K562 (cell line): Measurements from ENCODE around the gene PIEZO2. TPM values are rescaled to one million over a fixed set of nuclear protein-coding genes. Genes with fewer than 3 reads are reported as not detected.

Source experiments
- ATAC-seq: fragments of 200-7000 bp; cut with Tn5 transposase; 3 replicates; pipeline ENCODE4 v1.9.1; 2020; ENCODE audit warnings: moderate library complexity
- BruUV-seq: library from RNA; stranded (reverse); fragments of 400-500 nt; replicated peaks from 2 replicates; lab custom pipeline; 2021; lab: Mats Ljungman, UMichigan
- CTCF ChIA-PET: fragments of 300-600 bp; formaldehyde crosslinking; extraction: SDS; loops from one replicate; lab custom pipeline; 2021; ENCODE audit warnings: low intra/inter-chr PET ratio; lab: Yijun Ruan, JAX
- POLR2A ChIA-PET: fragments of 300-600, 350-650 bp; sonication (Branson Sonifier 250); formaldehyde crosslinking; extraction: SDS; loops from one replicate; lab custom pipeline; 2021; ENCODE audit warnings: antibody characterized with exemption, inconsistent platforms; lab: Yijun Ruan, JAX
- DNase-seq, 4 experiments: peaks; one replicate each; pipeline versions ENCODE4 v3.0.0 to v3.0.0-alpha.2; 2011 to 2018; ENCODE audit warnings: low spot score in 3 of 4, mixed read lengths in 3 of 4; ENCODE audit errors: extremely low read depth in 1 of 4
- FAIRE-seq: peaks from 2 replicates; lab custom pipeline; 2011; peaks lifted over from hg19 to GRCh38; lab: Jason Lieb, UNC
- H2AFZ ChIP-seq: 2 replicates; pipeline ENCODE4 v1.6.0; 2011; ENCODE audit warnings: low read depth, low read length, control low read depth, inconsistent platforms
- H3K27ac ChIP-seq: fragments of 200-600 bp; 3 replicates; pipeline ENCODE4 v1.8.0; 2011; ENCODE audit warnings: low read depth, mild to moderate bottlenecking, control low read depth, inconsistent platforms, low read length, moderate library complexity, mixed read lengths; ENCODE audit errors: extremely low read depth
- H3K27me3 ChIP-seq, 2 experiments: fragments of 300-600 bp in 1 of 2; 2 replicates in 1 of 2; 3 replicates in 1 of 2; pipeline versions ENCODE4 v1.6.0 to v1.8.0; 2011; ENCODE audit warnings: inconsistent platforms in 2 of 2, low read length in 2 of 2, mild to moderate bottlenecking in 1 of 2, mixed read lengths in 1 of 2, moderate library complexity in 1 of 2; ENCODE audit not compliant: control insufficient read depth in 2 of 2, insufficient read depth in 2 of 2
- H3K36me3 ChIP-seq: fragments of 300-600 bp; 3 replicates; pipeline ENCODE4 v1.8.0; 2011; ENCODE audit warnings: mild to moderate bottlenecking, low read length, inconsistent platforms; ENCODE audit not compliant: control insufficient read depth, insufficient read depth
- H3K4me1 ChIP-seq, 2 experiments: fragments of 200-600 bp in 1 of 2; replicated peaks in 1 of 2; 2 replicates in 1 of 2; 3 replicates in 1 of 2; pipeline versions ENCODE4 v1.5.1 to v1.8.0; 2011; ENCODE audit warnings: inconsistent platforms in 2 of 2, low read length in 2 of 2, mild to moderate bottlenecking in 1 of 2, mixed read lengths in 1 of 2, moderate library complexity in 1 of 2; ENCODE audit not compliant: control insufficient read depth in 2 of 2, insufficient read depth in 2 of 2
- H3K4me2 ChIP-seq: 2 replicates; pipeline ENCODE4 v1.6.1; 2011; ENCODE audit warnings: low read length, control low read depth, inconsistent platforms, mixed read lengths; ENCODE audit not compliant: insufficient read depth
- H3K4me3 ChIP-seq: fragments of 200-600 bp; sonication (generic), shearing (Covaris generic); 2 replicates; pipeline ENCODE4 v1.5.1; 2016; ENCODE audit warnings: control low read depth, inconsistent platforms
- H3K79me2 ChIP-seq: fragments of 200-600 bp; 3 replicates; pipeline ENCODE4 v1.8.0; 2011; ENCODE audit warnings: low read length, inconsistent platforms; ENCODE audit not compliant: control insufficient read depth, insufficient read depth
- H3K9ac ChIP-seq, 2 experiments: 2 replicates each; pipeline versions ENCODE4 v1.6.0 to v1.6.1; 2011; ENCODE audit warnings: low read depth in 2 of 2, low read length in 2 of 2, control low read depth in 1 of 2, inconsistent platforms in 1 of 2, mild to moderate bottlenecking in 1 of 2, mixed read lengths in 1 of 2; ENCODE audit not compliant: insufficient read depth in 1 of 2
- H3K9me1 ChIP-seq: one replicate; pipeline ENCODE4 v1.6.0; 2011; ENCODE audit warnings: inconsistent platforms, mild to moderate bottlenecking, low read length, moderate library complexity; ENCODE audit not compliant: control insufficient read depth, insufficient read depth
- H3K9me3 ChIP-seq: replicated peaks from 2 replicates; pipeline ENCODE4 v1.5.1; 2011; ENCODE audit warnings: low read depth, low read length, inconsistent platforms; ENCODE audit not compliant: control insufficient read depth, insufficient read depth
- H4K20me1 ChIP-seq: replicated peaks from 2 replicates; pipeline ENCODE4 v1.6.1; 2011; ENCODE audit warnings: low read length, inconsistent platforms, mixed read lengths; ENCODE audit not compliant: control insufficient read depth, insufficient read depth
- C11orf30 ChIP-seq: fragments of 450-650 bp; IDR thresholded peaks from 2 replicates; pipeline ENCODE4 v1.6.1; 2016; ENCODE audit warnings: low read depth, mild to moderate bottlenecking
- CCAR2 ChIP-seq: fragments of 200-400 bp; formaldehyde crosslinking; IDR thresholded peaks from 2 replicates; pipeline ENCODE4 v1.6.1; 2017; ENCODE audit warnings: mild to moderate bottlenecking, low read depth, low read length
- GABPB1 ChIP-seq: sonication (generic); formaldehyde crosslinking; IDR thresholded peaks from 2 replicates; pipeline ENCODE4 v1.8.0; 2022; ENCODE audit warnings: mild to moderate bottlenecking, missing genetic modification reagents
- HIVEP1 ChIP-seq: fragments of 250-450 bp; sonication (Bioruptor Pico); IDR thresholded peaks from 2 replicates; pipeline ENCODE4 v1.4.0; 2020; ENCODE audit warnings: mild to moderate bottlenecking
- LCOR ChIP-seq: sonication (generic); formaldehyde crosslinking; IDR thresholded peaks from 2 replicates; pipeline ENCODE4 v1.8.0; 2022; ENCODE audit warnings: mild to moderate bottlenecking, missing genetic modification reagents
- ZNF143 ChIP-seq: sonication (generic); formaldehyde crosslinking; IDR thresholded peaks from 2 replicates; pipeline ENCODE4 v1.9.0; 2022; ENCODE audit warnings: mild to moderate bottlenecking, missing genetic modification reagents
- ZNF280B ChIP-seq: fragments of 250-450 bp; sonication (Bioruptor Pico); IDR thresholded peaks from 2 replicates; pipeline ENCODE4 v1.5.1; 2021; ENCODE audit warnings: mild to moderate bottlenecking
- ZNF41 ChIP-seq: fragments of 250-450 bp; sonication (Bioruptor Pico); conservative IDR thresholded peaks from 2 replicates; pipeline ENCODE4 v1.4.0; 2020; ENCODE audit warnings: mild to moderate bottlenecking
- ZNF518B ChIP-seq: fragments of 250-450 bp; sonication (Bioruptor Pico); IDR thresholded peaks from 2 replicates; pipeline ENCODE4 v1.5.0; 2021; ENCODE audit warnings: mild to moderate bottlenecking, moderate library complexity
- WGBS: fragments of 100-300 bp; shearing (Covaris generic); methylation state at CpG from one replicate; pipeline ENCODE4 v1.1.6; 2016; ENCODE audit warnings: low coverage, mixed read lengths; ENCODE audit not compliant: insufficient coverage; ENCODE audit errors: missing lambda C conversion rate; 5-methylcytosine and 5-hydroxymethylcytosine counted together
- in situ Hi-C: fragments of 300-500 bp; cut with MboI; formaldehyde crosslinking; loops from 4 replicates; pipeline ENCODE4 v1.15.0; 2018; ENCODE audit warnings: inconsistent platforms, mixed read lengths
- intact Hi-C: fragments of 100-400 bp; cut with micrococcal nuclease; formaldehyde crosslinking; loops from 2 replicates; pipeline ENCODE4 v1.14.2; 2022
- polyA plus RNA-seq, 8 experiments: library from polyadenylated mRNA; depleted of rRNA in 4 of 8; stranded (reverse) in 5 of 8; unstranded in 3 of 8; fragments of >200 nt; fragmentation: Nextera tagmentation in 2 of 8; fragmentation: Illumina TruSeq in 1 of 8; extraction: Ambion mirVana in 2 of 8; extraction: Trizol in 1 of 8; gene quantifications; 2 replicates each; pipeline versions ENCODE4 v1.2.1 to v1.2.3, GENCODE V29; 2011 to 2014; ENCODE audit warnings: inconsistent platforms in 1 of 8, missing spikeins in 1 of 8
- total RNA-seq, 7 experiments: library from RNA; depleted of rRNA in 6 of 7; stranded (reverse); fragments of >200 nt in 6 of 7; fragmentation: Illumina TruSeq in 2 of 7; extraction: Trizol in 2 of 7; gene quantifications; 2 replicates each; pipeline versions ENCODE4 v1.2.1 to v1.2.3, GENCODE V29; 2011 to 2021; ENCODE audit warnings: low replicate concordance in 1 of 7

The PIEZO2 gene
- total and polyA plus RNA-seq, 9 of the 15 experiments (the other 6 are each of a cell fraction or from before 2014, with no cell fraction given): 0.54 to 4.1 (median 2.0) TPM

GRCh38 chr18:10916387-10916786, 233.0 kb downstream of the PIEZO2 start:
- WGBS: 0% methylated on average over 9 of the region's 23 CpGs
- FAIRE-seq: no peak
- in situ Hi-C loops: no loop called here

More at GRCh38 chr18:10916387-10916786, 233.0 kb downstream of the PIEZO2 start:
- H3K79me2 ChIP-seq: no peaks in the 10 kb centered on the region
- no TSS peak for BruUV-seq
- CTCF ChIA-PET: no interaction called here
- no peaks in the 10 kb centered on the region for H4K20me1 ChIP-seq
- TF ChIP-seq ZNF143 (CRISPR knock-in tag) (no peak), ZNF280B (CRISPR knock-in tag) (no peak), HIVEP1 (no peak), ZNF518B (CRISPR knock-in tag) (no peak), GABPB1 (no peak), LCOR (CRISPR knock-in tag) (no peak), ZNF41 (CRISPR knock-in tag) (no peak), CCAR2 (no peak), C11orf30 (no peak)
- intact Hi-C loops: no loop called here
- no peak overlapping the region for H2AFZ ChIP-seq
- no peaks in the 10 kb centered on the region for H3K9me1 ChIP-seq
- H3K36me3 ChIP-seq: no peaks in the 10 kb centered on the region
- POLR2A ChIA-PET: interaction anchor here (0.8 kb wide), 1 partner anchor 1676 kb away, joined by 3 read pairs; no protein-coding TSS in a partner anchor
- H3K9me3 ChIP-seq: no peaks in the 10 kb centered on the region
- no peaks in the 10 kb centered on the region for H3K27me3 ChIP-seq
- H3K9ac ChIP-seq: no peak overlapping the region
- no peak overlapping the region for H3K4me2 ChIP-seq
- no peak overlapping the region for H3K27ac ChIP-seq
- DNase-seq: no peak
- no peak overlapping the region for H3K4me3 ChIP-seq
- ATAC-seq: no peak
- H3K4me1 ChIP-seq: no peaks in the 10 kb centered on the region; a peak in 1 of 5 replicates
